ENCODE results near the gene ALDOA.

GRCh38 chr16:30084096-30084815 is 18.7 kb downstream of the ALDOA start:
- TF ChIP-seq, protein P1, sequence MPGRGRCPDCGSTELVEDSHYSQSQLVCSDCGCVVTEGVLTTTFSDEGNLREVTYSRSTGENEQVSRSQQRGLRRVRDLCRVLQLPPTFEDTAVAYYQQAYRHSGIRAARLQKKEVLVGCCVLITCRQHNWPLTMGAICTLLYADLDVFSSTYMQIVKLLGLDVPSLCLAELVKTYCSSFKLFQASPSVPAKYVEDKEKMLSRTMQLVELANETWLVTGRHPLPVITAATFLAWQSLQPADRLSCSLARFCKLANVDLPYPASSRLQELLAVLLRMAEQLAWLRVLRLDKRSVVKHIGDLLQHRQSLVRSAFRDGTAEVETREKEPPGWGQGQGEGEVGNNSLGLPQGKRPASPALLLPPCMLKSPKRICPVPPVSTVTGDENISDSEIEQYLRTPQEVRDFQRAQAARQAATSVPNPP (IDR thresholded peaks at IDR 0.05; ENCODE audit: borderline replicate concordance, insufficient read depth, insufficient read length) = no peak
- TF ChIP-seq, protein P2, sequence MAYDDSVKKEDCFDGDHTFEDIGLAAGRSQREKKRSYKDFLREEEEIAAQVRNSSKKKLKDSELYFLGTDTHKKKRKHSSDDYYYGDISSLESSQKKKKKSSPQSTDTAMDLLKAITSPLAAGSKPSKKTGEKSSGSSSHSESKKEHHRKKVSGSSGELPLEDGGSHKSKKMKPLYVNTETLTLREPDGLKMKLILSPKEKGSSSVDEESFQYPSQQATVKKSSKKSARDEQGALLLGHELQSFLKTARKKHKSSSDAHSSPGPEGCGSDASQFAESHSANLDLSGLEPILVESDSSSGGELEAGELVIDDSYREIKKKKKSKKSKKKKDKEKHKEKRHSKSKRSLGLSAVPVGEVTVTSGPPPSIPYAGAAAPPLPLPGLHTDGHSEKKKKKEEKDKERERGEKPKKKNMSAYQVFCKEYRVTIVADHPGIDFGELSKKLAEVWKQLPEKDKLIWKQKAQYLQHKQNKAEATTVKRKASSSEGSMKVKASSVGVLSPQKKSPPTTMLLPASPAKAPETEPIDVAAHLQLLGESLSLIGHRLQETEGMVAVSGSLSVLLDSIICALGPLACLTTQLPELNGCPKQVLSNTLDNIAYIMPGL (CRISPR knock-in tag; IDR thresholded peaks at IDR 0.05) = no peak
- TF ChIP-seq ZNF75A (CRISPR knock-in tag; IDR thresholded peaks at IDR 0.05) = no peak
- TF ChIP-seq EP300 (IDR thresholded peaks at IDR 0.05; ENCODE audit: low read length) = no peak
- TF ChIP-seq GATAD2A (IDR thresholded peaks at IDR 0.05) = no peak
- no peak for TF ChIP-seq RAD51 (IDR thresholded peaks at IDR 0.05; ENCODE audit: borderline replicate concordance, low read depth)
- no peak for TF ChIP-seq THAP12 (CRISPR knock-in tag; IDR thresholded peaks at IDR 0.05)
- TF ChIP-seq CHD2 (IDR thresholded peaks at IDR 0.05; ENCODE audit: low read depth, low read length) = no peak
- TF ChIP-seq, protein P3, sequence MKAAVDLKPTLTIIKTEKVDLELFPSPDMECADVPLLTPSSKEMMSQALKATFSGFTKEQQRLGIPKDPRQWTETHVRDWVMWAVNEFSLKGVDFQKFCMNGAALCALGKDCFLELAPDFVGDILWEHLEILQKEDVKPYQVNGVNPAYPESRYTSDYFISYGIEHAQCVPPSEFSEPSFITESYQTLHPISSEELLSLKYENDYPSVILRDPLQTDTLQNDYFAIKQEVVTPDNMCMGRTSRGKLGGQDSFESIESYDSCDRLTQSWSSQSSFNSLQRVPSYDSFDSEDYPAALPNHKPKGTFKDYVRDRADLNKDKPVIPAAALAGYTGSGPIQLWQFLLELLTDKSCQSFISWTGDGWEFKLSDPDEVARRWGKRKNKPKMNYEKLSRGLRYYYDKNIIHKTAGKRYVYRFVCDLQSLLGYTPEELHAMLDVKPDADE (conservative IDR thresholded peaks at IDR 0.05; ENCODE audit: control insufficient read depth, low read depth, low read length) = no peak
- TF ChIP-seq USF2 (CRISPR knock-in tag; IDR thresholded peaks at IDR 0.05) = no peak
- TF ChIP-seq POLR2H (tag; IDR thresholded peaks at IDR 0.05; ENCODE audit: low read depth) = no peak
- TF ChIP-seq BHLHE40 (IDR thresholded peaks at IDR 0.05; ENCODE audit: low read length) = no peak
- TF ChIP-seq POLR2A (conservative IDR thresholded peaks at IDR 0.05) = peak; percentile 45; the same call in 1 of the 2 replicates
- no peak for TF ChIP-seq CEBPB (tag; IDR thresholded peaks at IDR 0.05)

All from K562 (cell line).